NCI-H460 (cell line): ENCODE measurements around the gene COL6A2. TPM values are rescaled to one million over a fixed set of nuclear protein-coding genes. Genes with fewer than 3 reads are reported as not detected.
"Not testable (repeated sequence)": the region's sequence is repeated elsewhere in the genome, so short reads cannot be mapped to it uniquely, and the experiment has no call there.

ENCODE experiments used
- DNase-seq: peaks from one replicate; pipeline ENCODE4 v3.0.0-alpha.2; 2016; ENCODE audit warnings: low read depth; ENCODE audit errors: extremely low read depth
- total RNA-seq: library from RNA; depleted of rRNA; stranded (reverse); fragments of >200 nt; shearing (Covaris generic); gene quantifications from 2 replicates; pipeline ENCODE4 v1.2.3, GENCODE V29; 2014

Gene COL6A2
- total RNA-seq, 1 experiment from 2014 or later = 3.6 TPM

- DNase-seq = no peak
Measured at GRCh38 chr21:46077674-46078101, 20.2 kb upstream of the COL6A2 start.

- DNase-seq = no peak
Measured at GRCh38 chr21:46078322-46078977, 19.5 kb upstream of the COL6A2 start.

GRCh38 chr21:46078978-46079351 is 18.9 kb upstream of the COL6A2 start:
- DNase-seq = no peak

GRCh38 chr21:46079352-46080170 is 18.4 kb upstream of the COL6A2 start:
- DNase-seq = no peak

GRCh38 chr21:46080171-46081021 is 17.5 kb upstream of the COL6A2 start:
- DNase-seq = no peak

- no peak for DNase-seq
Measured at GRCh38 chr21:46081022-46081861, 16.7 kb upstream of the COL6A2 start.

- DNase-seq = no peak
Measured at GRCh38 chr21:46081862-46082712, 15.8 kb upstream of the COL6A2 start.

GRCh38 chr21:46082713-46082962 is 15.3 kb upstream of the COL6A2 start:
- DNase-seq = no peak

- no peak for DNase-seq
Measured at GRCh38 chr21:46082963-46083790, 14.7 kb upstream of the COL6A2 start.

- DNase-seq = no peak
Measured at GRCh38 chr21:46083791-46084561, 13.9 kb upstream of the COL6A2 start.

GRCh38 chr21:46084709-46085108 is 13.2 kb upstream of the COL6A2 start:
- DNase-seq = no peak

GRCh38 chr21:46085259-46085658 is 12.7 kb upstream of the COL6A2 start:
- DNase-seq = not testable (repeated sequence)

- DNase-seq = no peak
Measured at GRCh38 chr21:46087641-46088040, 10.3 kb upstream of the COL6A2 start.

GRCh38 chr21:46088189-46088588 is 9.7 kb upstream of the COL6A2 start:
- no peak for DNase-seq

GRCh38 chr21:46089285-46089684 is 8.6 kb upstream of the COL6A2 start:
- no peak for DNase-seq

GRCh38 chr21:46091118-46091517 is 6.8 kb upstream of the COL6A2 start:
- no peak for DNase-seq

GRCh38 chr21:46091631-46092025 is 6.3 kb upstream of the COL6A2 start:
- DNase-seq = no peak
